NCI-H2107 (cell line): Measurements from ENCODE around the gene ITSN2.
A peak's percentile ranks its signal among the peaks of the same experiment; 100 is the strongest.
"Not testable (repeated sequence)": the region's sequence is repeated elsewhere in the genome, so short reads cannot be mapped to it uniquely, and the experiment has no call there.

Experiments
- DNase-seq: peaks from one replicate; lab custom pipeline; 2025; lab: John Stamatoyannopoulos, UW

ITSN2 gene

DNA sequence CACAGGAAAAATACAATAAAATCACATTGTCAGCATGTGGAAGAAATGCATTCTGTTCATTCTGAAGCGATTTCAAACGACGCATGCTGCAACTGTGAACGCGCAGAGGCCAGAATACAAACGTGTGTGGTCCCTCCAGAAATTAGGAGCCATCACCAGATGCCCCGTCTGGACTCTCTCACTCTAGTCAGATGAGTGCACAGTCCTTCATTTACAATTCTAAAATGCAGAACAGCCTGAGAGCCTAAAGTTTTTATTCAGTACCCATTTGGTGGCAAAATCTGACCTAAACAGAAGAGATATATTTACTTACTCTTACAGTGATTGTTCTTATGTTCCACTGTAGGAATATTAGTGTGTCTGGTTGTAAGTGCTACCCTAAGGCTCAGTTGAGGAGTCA is 148.9 kb downstream of the ITSN2 start:
- DNase-seq = no peak

DNA sequence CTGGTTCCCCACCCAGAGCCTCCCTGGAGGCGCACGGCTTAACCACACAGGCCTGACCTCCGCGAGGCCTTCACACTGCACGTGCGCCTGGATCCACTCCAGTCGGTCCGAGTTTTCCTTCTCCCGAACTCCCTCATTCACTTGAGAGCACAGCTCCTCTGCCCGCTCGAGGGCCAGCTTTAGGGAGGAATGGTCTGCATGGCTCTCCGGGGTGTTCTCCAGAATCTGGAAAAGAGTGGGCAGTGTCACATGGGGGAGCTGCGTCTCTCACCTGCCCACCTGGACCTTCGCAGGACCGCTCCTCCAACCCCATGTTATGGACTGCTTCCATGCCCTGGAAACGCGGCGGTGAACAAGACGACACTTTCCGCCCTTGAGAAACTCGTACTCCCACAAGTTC is 149.6 kb downstream of the ITSN2 start:
- no peak for DNase-seq

DNA sequence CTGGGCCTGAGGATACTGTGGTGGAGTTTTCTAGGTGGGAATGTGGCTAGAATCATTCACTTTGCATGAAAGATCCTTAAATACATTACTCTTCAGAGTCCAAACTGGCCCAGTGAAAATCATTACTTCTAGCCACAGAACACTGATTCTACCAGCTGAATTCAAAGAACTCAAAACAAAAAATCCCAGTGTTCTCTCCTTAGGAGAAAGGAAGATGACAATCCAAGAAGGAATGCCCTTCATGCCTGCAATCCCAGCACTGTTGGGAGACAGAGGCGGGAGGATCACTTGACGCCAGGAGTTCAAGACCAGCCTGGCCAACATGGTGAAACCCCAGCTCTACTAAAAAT is 150.3 kb downstream of the ITSN2 start:
- DNase-seq = no peak

DNA sequence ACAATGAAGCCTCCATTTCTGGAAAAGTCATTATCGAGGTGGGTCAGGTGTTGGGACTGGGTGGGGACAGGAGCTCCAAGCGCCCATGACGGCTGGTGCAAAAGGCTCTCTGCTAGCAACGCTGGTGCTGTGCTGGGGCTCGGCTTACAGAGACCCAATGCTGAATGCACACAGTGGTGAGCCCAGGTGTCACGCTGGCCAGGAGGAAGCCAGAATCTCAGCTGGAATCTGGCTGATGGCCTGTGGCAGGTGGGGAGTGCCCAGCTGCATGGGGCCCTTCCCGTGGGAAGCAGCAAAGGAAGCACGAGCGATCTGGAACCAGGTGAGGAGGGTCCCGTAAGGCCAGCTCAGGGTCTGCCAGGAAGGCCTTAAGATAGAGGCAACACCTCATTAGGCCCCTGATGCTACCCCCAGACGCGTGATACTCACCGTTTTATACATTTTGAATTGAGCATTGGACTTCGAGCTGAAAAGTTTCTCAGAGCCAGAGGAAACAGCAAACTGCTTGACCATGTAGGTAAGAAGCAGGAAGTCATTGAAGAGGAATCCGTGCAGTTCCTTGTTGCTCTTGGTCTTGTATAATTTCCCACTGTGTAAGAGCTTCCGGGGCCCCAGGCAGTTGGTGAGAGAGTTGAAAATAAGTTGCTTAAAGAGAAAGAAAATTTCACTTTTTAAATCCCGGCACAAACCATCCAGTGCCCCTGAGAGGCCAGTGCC is 150.8 kb downstream of the ITSN2 start:
- DNase-seq = peak; percentile 10

DNA sequence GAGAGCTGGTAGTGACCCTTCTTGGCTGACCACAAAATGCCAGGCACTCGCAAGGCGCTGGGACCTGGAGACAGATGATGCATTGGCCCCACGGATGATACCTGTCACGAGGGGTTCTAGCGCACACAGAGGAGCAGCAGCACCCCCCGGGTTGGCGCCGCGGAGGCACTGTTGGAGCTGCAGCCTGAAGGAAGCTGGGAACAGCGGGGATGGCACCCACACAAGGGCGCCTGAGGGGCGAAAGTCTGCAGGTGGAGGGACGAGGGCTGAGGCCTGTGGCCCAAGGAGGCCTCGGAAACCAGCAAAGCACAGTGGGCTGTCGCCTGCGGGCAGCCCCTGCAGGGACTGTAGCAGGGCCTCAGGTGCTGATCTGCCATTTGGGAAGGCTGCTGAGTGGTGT is 151.8 kb downstream of the ITSN2 start:
- DNase-seq = no peak

DNA sequence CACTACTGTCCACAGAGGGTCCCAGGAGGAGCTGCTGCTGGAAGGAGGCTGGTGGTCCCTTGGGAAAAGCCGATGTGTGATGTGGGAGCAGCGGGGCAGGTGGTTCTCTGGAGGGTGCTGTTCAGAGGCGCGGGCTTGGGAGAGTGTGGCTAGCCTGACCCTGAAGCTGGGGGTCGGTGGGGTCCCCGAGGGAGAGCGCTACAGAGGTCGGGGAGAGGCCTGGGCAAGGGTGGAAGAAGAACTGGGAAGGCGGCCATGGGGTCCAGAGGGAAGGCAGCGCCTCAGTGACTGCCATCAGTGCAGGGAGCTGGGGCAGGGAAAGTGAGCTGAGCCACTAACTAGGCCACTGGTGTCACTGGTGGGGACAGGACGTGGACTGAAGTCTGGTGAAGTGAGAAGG is 153.0 kb downstream of the ITSN2 start:
- no peak for DNase-seq

DNA sequence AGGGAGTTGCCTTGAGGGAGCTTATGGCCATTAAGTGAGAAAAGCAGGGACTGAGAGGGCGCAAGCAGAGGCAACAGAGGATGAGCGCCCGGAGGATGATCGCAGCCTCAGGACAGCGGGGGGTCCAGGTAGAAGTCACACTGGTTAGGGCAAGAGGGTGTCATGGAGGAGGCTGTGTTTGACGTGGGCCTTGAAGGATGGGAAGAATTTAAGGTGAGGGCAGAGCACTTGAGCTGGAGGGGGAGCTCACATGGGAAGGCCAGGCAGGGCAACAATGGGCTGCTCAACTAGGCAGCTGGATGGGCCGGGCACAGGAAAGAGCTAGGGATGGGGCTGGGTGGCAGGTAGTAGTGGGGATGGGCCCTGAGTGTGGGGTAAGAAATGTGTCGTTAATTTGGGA is 153.6 kb downstream of the ITSN2 start:
- no peak for DNase-seq

DNA sequence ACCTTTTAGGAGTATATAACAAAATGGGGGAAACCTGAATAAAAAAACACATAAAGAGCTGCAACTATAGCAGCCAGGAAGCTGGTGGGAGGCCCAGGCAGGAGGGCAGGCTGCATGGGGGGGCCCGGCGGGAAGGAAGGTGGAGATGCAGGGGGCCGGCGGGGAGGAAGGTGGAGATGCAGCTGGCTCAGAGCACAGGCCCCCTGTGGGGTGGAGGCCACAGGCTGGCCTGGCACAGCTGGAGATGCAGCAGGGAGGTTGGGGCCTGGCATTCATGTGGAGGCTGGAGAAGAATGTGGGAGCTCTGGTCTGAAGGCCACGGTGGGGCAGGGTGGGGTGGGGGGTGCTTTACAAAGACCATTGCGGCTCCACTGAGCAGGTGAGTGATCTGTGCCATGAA is 154.1 kb downstream of the ITSN2 start:
- no peak for DNase-seq

DNA sequence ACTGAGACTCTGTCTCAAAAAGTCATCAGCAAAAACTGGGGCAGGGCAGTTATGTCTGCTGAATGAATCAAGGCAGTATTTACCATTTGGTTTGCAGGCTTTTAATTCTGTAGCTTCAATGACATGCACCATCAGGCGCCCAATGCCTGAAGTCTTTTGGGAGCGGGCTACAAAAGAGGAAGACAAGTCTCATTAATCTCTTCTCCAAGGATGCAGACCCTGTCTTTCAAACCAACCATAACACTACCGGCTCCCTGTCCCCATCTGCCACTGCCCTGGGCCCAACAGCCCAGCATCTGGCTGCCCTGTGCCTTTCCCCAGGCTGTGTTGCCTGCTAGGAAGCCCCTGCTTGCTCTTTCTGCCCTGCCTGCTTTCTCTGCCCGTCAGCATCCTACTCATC is 155.2 kb downstream of the ITSN2 start:
- no peak for DNase-seq

DNA sequence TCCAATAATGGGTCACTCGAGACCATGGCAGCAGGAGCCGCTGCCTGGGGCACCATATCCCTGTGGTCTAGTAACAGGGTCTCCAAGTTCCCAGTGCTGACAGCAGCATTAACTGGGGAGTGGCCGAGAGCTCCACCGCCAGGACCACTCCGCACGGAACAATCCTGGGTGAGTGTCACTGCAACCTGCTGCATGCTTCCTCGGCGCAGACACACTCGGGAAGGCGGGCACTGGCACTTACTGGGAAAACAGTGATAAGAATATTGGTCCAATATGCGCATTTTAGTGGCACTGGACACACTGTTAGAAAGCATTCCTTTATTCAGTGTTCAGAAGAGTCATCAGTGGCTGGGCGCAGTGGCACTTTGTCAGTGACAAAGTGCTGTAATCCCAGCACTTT is 155.8 kb downstream of the ITSN2 start:
- DNase-seq = no peak

DNA sequence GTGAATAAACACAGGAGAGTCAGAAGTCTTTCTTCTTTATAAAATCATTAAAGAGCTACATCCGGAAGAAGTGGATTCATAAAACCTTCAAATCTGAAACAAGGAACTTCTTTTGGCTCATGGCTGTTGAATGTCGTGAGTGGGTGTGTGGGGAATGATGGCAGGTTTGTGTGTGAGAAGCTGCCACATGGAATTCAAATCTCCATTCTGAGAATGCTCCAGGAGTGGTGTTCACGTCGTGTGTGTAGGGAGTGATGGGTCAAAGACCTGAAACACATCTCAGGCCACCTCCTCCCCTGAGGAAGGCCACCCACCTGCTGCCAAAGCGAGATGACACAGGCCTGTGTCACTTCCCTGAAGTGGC is 156.6 kb downstream of the ITSN2 start:
- DNase-seq = no peak

DNA sequence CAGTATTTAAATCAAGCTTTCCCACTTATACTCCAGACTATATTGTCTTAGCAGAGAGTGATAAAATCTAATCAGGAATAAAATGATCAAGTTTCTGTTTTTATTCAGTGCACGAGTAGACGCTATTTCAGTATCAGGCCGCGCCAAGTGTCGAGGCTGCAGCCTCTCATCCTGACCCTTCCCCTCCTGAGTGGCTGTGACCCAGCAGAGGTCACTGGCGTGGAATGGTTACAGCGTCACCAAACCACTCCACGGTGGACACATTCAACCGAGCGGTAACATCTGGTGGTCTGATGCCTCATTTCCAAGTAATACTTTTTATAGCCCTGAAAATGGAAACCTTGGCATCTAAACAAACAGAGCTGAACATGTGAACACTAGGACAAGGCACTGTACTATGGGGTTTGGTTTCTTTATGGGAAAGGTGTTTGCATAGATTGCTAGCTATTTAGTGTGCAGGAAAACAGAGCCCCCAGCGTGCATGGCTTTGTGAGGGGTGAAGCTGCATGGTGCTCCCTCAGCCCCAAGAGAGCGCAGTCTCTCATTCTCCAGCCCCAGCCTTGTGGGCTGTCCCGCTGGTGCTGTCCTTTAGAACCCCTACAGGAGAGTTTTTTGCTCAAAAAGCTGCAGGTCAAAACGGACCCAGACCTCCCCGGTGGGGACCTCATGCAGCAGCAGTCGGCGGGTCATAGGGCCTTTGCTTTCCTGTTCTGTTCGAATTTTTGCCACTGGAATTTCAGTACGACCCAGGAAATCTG is 157.1 kb downstream of the ITSN2 start:
- DNase-seq = no peak

DNA sequence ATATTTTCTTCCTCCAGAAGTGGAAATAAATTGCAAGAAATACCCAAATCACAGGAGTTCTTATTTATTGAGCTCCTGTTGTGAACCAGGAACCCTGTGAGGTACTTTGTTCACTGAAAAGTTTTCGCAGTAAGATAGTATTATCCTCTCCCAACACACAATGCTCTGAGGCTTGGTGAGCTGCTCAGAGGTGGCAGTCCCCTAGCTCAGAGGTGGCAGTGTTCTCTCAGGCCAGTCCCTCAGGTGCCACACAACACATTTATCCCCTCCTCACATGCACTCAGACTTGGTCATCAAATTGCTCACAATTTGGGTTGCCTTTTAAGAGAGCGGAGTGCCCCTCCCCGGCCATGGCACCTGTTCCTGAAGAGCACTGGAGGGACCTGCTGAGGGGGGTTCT is 159.5 kb downstream of the ITSN2 start:
- no peak for DNase-seq

DNA sequence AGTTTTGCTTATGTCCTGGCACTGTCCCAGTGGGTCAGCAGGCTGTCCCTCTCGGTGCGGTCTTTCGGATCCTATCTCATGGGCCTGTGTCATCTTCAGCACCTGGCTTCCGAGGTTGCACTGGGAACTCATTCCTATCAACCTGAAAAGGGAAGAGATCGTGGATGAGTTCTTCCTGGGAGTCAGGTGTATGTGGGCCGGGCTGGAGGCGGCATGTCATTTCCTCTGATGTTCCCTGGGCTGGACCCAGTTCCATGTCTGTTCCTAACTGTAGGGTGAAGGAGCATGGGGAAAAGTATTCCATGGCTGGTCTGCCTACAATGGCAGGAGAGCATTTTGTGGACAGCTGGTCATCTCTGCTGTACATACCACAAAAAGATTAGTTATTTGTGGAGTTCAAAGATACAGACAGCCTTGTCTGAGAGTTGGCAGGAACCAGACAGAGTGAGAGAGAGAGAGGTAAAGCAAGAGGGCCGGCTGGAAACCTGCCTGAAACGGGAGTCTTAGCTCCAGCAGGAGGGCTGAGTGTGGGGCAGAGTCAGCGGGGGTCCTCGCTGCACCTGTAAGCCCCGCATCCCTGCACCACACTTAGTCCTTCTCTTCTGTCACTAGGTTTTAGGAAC is 160.3 kb downstream of the ITSN2 start:
- DNase-seq = no peak

DNA sequence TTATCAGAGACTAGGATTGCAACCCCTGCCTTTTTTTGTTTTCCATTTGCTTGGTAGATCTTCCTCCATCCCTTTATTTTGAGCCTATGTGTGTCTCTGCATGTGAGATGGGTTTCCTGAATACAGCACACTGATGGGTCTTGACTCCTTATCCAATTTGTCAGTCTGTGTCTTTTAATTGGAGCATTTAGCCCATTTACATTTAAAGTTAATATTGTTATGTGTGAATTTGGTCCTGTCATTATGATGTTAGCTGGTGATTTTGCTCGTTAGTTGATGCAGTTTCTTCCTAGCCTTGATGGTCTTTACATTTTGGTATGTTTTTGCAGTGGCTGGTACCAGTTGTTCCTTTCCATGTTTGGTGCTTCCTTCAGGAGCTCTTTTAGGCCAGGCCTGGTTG is 163.1 kb downstream of the ITSN2 start:
- DNase-seq = not testable (repeated sequence)

DNA sequence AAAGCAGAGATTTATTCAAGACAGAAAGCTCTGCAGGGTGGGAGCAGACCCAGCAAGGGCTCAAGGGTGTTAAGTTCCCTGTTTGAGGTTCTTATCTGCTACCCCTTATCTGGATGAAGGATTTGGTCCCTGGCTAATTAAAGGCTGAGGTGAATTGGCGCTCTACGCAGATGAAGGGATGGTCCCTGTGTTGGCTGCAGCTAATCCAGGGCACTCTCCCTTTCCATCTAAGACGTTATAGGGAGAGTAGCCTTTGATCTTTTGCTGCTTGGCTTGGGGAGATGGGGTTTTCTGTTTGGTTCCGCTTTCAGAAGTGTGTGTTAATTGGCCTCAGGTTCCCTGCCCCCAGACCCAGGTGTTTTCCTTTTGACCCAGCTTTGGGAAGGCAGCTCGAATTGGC is 168.5 kb downstream of the ITSN2 start:
- DNase-seq = no peak

DNA sequence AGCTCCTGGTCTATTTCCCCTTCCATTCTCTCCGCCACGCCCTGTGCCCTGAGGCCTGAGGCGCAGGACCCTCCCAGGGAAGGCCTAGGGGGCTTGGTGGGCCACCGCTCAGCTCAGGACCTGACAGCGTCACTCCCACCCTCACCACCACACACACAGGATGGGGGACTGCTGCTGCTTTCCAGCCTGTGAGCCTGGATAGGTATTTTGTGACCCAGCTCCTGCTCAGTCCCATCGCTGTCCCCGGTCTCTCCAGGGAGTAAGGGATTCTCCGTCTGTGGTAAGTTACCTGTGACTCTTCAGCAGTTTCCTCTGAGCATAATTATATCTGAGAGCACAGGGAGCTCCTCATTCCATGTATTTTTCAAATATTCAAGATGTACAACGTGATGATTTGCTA is 169.2 kb downstream of the ITSN2 start:
- no peak for DNase-seq

DNA sequence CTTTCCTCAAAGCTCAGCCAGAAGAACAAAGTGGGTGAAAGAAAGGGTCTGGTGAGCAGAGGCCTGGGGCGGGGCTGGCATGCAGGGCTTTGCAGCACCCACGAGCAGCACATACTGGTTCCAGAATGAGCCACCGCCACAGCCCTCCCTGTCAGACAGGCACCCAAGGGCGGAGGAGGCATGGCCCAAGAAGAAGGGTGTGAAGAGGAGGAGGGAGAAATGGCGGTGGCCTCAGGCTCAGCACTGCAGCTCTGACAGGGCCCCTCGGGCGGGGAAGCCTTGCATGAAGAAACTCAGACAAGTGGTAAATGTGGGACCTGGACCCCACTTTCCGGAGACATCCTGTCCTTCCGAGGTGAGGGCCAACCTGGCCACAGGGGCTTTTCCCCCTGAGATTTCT is 169.8 kb downstream of the ITSN2 start:
- DNase-seq = no peak

DNA sequence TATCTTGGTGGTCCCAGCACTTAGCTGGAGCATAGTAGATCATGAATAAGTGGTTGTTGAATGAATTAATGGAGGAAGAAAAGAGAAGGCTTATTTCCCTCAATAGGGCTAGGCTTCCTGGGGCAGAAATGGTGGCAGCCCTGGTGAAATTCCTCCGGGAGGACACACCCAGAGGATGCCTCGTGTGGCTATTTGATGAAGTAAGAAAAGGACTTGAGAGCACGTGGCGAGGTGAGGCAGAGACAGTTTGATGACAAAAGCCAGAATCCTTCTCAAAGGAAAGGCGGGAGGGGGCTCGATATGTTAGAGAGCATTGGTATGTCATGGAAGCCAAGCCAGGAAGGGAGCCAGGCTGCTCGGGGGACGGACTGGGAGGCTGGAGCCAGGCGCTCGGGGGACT is 170.8 kb downstream of the ITSN2 start:
- DNase-seq = no peak

DNA sequence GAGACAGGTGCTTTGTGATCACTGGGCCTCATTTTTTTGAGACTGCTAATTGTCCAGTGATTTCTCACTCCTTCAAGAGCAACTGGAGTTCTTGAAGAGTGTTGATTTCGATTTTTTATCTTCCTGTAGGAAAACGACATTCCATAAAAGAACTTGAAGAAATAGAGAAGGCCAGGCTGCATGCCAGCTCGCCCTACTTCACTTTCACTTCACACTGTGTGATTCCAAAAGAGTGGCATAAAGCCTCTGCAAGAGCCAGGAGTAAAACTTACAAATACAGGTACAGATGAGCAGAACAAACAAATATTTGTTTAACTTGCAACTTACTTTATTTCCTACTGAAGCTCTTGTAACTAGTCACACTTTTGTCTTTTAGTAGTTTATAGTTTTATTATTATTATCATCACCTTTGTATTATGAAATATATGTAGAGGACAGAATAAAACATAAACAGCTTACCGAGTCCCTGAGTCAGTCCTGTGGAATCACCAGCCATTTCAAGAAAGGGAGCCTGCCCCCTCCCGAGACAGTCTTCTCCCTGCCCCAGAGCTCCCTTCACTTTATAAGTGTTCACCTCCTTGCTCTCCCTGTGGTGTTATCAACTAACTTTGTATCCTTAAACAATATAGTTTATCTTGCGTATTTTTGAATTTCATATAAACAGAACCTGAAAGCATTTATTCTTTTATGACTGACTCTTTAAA is 176.8 kb downstream of the ITSN2 start:
- no peak for DNase-seq

DNA sequence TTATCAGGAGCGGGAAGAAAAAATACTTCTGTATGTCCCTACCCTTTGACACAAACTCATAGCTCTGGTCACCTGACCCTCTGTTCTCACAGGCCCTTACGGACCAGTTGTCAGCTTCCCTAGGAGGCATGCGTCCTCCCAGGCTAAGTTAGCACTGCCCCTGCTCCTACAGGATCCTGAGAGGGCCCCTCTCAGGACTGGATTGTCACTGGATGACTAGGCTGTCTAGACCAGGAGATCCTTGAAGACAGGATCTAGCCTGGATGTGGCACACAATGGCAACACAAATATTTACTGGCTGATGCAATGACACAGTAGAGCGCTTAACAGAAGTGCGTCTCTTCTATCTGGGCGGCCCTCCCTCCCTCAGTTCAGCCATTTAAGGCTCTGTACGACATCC is 177.8 kb downstream of the ITSN2 start:
- DNase-seq = no peak

DNA sequence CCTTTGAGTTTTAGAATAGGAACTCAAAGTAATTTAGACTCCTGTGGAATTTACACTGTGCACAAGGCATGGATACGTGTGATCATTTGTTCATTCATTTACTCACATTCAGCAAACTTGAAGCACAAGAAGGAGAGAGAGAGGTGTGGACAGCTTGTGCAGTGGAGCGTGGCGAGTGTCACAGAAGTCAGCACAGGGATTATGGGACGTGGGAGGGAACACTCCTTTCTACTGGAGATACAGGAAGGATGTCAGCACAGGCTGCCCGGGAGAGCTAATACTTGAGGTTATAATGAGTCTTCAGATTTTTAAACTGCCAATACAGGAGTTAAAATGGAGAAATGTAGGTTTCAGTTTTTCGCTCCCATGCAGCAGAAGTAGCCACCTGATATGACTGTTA is 178.5 kb downstream of the ITSN2 start:
- DNase-seq = no peak

DNA sequence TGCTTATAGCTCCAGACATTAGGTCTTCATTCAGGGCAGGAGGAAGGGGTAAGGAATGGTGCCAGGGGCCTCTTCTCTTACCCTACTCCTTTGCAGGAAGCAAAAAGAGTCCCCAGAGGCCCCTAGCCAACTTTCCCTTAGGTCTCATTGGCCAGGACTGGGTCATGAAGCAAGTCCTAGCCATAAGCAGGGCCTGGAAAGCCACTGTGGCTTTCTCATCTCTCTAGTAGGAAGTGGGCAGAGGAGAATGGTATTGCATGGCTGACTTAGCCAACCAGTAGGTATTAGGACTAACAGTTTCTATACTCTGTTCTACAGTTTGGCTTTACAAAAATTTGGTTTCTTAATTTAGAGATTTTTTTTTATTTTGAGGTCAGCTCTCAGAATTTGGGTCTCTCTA is 180.7 kb downstream of the ITSN2 start:
- DNase-seq = no peak
